Measurements from ENCODE around the gene TNFRSF14.

The TNFRSF14 gene

DNA sequence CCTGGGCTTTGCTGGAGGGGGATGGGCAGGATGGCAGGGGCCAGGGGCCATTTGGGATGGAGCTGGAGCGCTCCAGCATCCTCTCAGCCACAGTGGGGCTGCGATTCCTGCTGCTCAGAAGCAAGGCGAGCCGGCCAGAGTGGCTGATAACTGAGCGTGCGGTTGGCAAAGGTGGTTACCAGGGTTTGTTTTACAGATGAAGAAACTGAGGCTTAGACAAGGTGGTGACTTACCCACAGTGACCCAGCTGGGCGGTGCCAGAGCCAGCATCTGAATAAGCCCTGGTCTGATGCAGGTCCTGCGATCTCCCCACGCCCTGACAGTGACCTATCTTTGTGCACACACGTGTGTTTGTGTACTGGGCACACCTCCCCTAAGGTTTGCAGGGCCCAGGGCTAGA lies 24.5 kb downstream of the TNFRSF14 start:
- TF ChIP-seq, protein P1, sequence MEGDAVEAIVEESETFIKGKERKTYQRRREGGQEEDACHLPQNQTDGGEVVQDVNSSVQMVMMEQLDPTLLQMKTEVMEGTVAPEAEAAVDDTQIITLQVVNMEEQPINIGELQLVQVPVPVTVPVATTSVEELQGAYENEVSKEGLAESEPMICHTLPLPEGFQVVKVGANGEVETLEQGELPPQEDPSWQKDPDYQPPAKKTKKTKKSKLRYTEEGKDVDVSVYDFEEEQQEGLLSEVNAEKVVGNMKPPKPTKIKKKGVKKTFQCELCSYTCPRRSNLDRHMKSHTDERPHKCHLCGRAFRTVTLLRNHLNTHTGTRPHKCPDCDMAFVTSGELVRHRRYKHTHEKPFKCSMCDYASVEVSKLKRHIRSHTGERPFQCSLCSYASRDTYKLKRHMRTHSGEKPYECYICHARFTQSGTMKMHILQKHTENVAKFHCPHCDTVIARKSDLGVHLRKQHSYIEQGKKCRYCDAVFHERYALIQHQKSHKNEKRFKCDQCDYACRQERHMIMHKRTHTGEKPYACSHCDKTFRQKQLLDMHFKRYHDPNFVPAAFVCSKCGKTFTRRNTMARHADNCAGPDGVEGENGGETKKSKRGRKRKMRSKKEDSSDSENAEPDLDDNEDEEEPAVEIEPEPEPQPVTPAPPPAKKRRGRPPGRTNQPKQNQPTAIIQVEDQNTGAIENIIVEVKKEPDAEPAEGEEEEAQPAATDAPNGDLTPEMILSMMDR (IDR thresholded peaks at IDR 0.05) = no peak
- peaks cover 0 to 25% (median 9%) of the 10 kb centered on the region in 4 donors for H3K4me1 ChIP-seq
- no peak for DNase-seq
- H3K36me3 ChIP-seq = no peaks in the 10 kb centered on the region
- no peaks in the 10 kb centered on the region for H3K9me3 ChIP-seq
- no peak overlapping the region for H3K4me3 ChIP-seq
- intact Hi-C loops (cut with DNase I; ENCODE audit: low total_unique reads) = loop anchor here (10.0 kb wide), 1 partner anchor 166 kb away; the partner anchor contains the start of gene PEX10
- H3K27ac ChIP-seq = no peak overlapping the region
- peaks cover 0 to 39% of the 10 kb centered on the region in 2 donors for H3K27me3 ChIP-seq

DNA sequence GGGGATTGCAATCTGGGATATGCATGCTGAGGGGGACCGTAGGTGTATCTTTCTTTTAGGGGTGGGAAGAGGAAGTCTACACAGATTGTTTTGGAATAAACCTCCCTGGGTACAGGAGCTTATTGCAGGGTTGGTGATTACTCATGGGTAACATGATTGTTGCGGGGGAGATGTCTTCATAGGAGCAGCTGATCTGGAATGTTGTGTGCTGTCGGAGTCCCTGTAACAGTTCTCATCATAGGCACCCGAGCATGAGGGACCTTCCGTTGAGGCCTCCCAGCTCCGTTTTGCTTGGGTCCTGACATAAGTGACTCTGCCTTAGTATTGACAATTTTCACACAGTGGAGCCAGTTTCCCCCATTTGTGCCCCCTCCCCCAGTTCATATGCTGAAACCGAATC lies 26.2 kb downstream of the TNFRSF14 start:
- no peaks in the 10 kb centered on the region for H3K36me3 ChIP-seq
- no peak for DNase-seq
- TF ChIP-seq, protein P1 (IDR thresholded peaks at IDR 0.05) = no peak
- peaks cover 0 to 32% of the 10 kb centered on the region in 2 donors for H3K27me3 ChIP-seq
- no peaks in the 10 kb centered on the region for H3K9me3 ChIP-seq
- H3K27ac ChIP-seq = no peak overlapping the region
- intact Hi-C loops (cut with DNase I; ENCODE audit: low total_unique reads) = loop anchor here (10.0 kb wide), 1 partner anchor 168 kb away; the partner anchor contains the start of gene PEX10
- H3K4me1 ChIP-seq = peaks cover 5 to 33% (median 16%) of the 10 kb centered on the region in 4 donors
- H3K4me3 ChIP-seq = no peak overlapping the region

DNA sequence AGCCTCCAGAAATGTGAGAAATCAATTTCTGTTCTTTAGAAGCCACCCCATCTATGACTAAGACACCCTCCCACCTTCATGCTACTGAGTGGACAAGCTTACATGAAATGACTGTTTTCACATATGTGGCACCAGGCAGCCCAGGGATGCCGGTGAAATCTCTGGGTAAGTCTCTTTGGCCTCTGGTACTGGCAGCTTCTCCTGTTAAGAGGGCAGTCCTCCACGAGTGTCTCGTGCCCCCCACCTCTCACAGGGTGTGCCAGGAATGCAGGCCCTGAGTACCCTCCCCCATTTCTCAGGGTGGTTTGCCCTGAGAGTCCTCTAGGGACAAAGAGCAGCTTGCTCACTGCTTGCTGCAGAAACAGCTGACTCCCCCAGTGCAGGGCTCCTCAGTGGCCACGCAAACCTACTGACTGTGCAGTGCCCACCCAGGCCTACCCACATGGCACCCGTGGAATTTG lies 27.2 kb downstream of the TNFRSF14 start:
- Histone ChIP-seq H3K4me1 (peaks cover 5 to 35% (median 19%) of the 10 kb centered on the region in 4 donors), H3K9me3 (no peaks in the 10 kb centered on the region), H3K27ac (no peak overlapping the region), H3K36me3 (no peaks in the 10 kb centered on the region), H3K4me3 (no peak overlapping the region), H3K27me3 (peaks cover 0 to 25% of the 10 kb centered on the region in 2 donors)
- intact Hi-C loops (cut with DNase I; ENCODE audit: low total_unique reads) = loop anchor here (10.0 kb wide), 1 partner anchor 169 kb away; the partner anchor contains the start of gene PEX10
- TF ChIP-seq, protein P1 (IDR thresholded peaks at IDR 0.05) = no peak
- no peak for DNase-seq

DNA sequence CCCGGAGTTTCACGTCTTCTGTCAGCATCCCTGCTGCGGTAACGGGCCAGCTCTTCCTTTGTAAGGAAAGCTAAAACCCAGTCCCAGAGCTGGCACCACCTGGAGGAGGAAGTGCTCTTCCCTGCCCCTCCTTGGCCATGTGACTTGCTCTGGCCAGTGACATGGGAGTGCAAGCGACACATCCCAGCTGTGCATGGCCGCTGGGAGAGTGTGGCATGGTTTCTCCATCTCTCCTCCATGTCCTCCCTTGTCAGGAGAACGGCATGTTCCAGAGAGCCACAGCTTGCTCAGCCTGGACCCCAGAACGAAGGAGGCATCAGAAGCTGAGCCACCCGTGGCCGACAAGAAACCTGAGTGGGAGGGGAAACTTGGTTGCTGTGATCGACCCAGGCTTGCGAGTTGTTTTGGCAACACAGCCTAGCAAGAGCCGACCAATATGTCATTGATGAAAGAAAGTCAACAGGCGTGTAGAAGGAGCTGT lies 27.7 kb downstream of the TNFRSF14 start:
- no peak overlapping the region for H3K27ac ChIP-seq
- no peak overlapping the region for H3K4me3 ChIP-seq
- peaks cover 5 to 34% (median 19%) of the 10 kb centered on the region in 4 donors for H3K4me1 ChIP-seq
- DNase-seq = no peak
- intact Hi-C loops (cut with DNase I; ENCODE audit: low total_unique reads) = loop anchor here (10.0 kb wide), 1 partner anchor 169 kb away; the partner anchor contains the start of gene PEX10
- H3K9me3 ChIP-seq = no peaks in the 10 kb centered on the region
- TF ChIP-seq, protein P1 (IDR thresholded peaks at IDR 0.05) = no peak
- H3K27me3 ChIP-seq = peaks cover 0 to 21% of the 10 kb centered on the region in 2 donors
- peaks cover 0 to 2% (median 0%) of the 10 kb centered on the region in 3 donors for H3K36me3 ChIP-seq

DNA sequence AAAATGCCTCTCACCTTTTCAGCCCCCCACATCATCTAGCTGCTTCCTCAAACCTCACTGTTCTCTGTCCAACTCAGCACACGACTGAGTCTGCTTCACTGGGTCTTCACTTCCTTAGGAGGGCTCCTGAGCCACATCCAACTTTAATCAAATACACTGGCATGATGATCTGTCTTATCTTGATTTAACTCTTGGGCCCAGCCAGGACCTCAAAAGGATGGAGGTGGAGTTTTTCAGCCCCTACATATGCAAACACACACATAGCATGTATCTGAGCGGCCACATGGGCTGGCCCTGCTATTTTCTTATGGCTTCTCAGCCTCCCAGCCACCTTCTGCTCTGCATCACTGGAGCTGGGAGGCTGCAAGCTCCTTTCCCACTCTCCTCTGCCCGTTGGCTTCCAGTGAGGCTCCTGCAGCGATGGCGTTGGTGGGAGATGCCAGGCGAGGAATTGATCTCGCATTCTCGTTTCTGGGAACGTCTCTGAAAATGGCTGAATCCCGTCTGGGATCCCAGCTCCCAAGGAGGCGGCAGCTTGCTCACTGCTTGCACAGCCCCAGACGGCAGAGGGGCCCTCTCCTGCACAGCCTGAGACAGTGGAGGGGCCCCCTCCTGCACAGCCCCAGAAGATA lies 28.6 kb downstream of the TNFRSF14 start:
- Histone ChIP-seq H3K4me3 (peak overlapping the region; percentile 93 to 98), H3K9me3 (no peaks in the 10 kb centered on the region), H3K27ac (peak overlapping the region; percentile 91 to 98), H3K27me3 (peaks cover 0 to 17% of the 10 kb centered on the region in 2 donors), H3K4me1 (peaks cover 5 to 37% (median 19%) of the 10 kb centered on the region in 4 donors), H3K36me3 (peaks cover 0 to 11% (median 0%) of the 10 kb centered on the region in 3 donors)
- DNase-seq = no peak
- intact Hi-C loops (cut with DNase I; ENCODE audit: low total_unique reads) = loop anchor here (10.0 kb wide), 1 partner anchor 170 kb away; the partner anchor contains the start of gene PEX10
- TF ChIP-seq, protein P1 (IDR thresholded peaks at IDR 0.05) = no peak

Data from tibial artery (tissue), 4 donors.